Stimulated activated CD8-positive, alpha-beta memory T cell treated with anti-CD3 and anti-CD28 coated beads, Interleukin-7, amount 100 ng/mL, for 48 hours (primary cell): ENCODE results near the gene CPNE4.

Experiments
- DNase-seq, 2 donors: peaks; one replicate each; pipeline ENCODE4 v3.0.0-alpha.2; 2020; ENCODE audit warnings: low read depth in 1 of 2; ENCODE audit errors: extremely low read depth in 1 of 2

The CPNE4 gene

DNA sequence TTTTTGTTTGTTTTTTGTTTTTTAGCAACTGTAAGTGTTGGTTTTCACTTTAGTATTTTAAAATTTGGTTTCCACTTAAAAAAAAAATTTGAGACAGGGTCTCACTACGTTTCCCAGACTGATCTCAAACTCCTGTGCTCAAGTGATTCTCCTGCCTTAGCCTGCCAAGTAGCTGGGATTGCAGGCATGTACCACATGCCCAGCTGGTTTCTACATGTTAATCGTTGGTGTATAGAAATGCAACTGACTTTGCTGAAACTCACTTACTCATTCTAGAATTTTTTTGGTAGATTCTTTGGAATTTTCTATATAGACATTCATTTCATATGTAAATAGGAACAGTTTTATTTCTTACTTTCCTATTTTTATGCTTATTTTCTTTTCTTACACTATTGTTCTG, 287.3 kb downstream of the CPNE4 start:
- no peak for DNase-seq

DNA sequence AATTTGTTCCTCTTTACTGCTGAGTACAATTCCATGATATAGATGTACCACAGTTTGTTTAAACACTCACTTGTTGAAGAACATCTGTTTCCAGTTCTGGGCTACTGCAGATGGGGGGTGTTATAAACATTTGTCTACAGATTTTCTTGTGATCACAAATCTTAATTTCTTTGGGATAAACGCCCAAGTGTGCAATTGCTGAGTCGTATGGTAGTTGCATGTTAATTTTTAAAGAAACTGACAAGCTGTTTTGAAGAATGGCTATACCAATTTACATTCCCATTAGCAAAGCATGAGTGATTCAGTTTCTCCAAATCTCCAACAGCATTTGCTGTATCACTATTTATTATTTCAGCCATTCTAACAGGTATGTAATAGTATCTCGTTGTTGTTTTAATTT, 290.0 kb downstream of the CPNE4 start:
- DNase-seq = no peak

DNA sequence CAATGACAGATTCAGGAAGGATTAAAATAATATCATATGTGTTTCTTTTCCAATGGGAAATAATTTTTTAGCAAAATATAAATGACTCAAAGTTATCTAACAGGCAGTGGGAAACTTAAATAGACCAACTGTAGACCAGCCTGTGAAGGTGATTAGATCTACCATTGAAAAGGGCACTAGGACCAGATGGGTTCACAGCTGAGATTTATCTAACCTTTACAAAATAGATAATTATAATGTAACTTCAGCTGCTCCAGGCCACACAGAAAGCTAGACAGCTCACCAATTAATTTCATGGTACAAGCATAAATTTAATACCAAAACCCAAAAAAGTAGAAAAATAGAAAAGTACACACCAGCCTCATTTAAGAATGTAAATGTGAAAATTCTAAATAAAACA, 291.7 kb downstream of the CPNE4 start:
- no peak for DNase-seq

DNA sequence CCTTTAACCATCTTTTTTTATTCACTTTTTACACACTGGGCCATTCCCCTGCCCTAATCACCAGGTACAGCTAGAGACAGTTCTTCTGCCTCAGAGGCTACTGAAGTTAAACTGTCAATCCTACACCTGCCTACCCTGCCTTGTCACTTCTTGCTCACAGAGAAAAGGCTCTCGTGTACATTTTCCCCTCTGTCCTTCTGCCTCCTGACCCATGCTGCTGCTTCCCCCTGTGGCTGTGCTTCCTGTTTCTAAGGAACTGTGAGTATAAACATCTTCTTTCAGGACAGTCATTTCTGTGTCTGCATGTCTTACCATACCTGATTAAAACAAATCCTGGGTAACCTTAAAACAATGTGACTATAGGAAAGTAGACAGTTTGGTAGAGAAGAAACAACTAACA, 295.6 kb downstream of the CPNE4 start:
- no peak for DNase-seq

DNA sequence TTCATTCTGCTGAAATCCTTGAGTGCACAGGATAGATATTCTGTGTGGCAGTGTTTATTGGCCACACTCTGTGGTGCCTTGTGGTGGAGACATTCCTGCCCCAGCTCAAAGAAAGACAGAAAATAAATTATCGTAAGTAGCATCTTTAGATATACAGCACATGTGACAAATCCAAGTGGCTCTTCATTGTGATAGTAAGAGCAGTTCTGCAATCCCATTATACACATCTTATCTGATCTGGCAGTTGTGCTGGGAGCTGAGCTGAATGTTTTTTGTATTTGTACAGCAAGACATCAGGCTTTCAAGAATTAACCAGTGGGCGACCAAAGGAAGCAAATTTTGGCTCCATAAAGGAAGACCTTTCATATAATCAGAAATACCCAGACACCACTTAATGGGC, 296.7 kb downstream of the CPNE4 start:
- DNase-seq = no peak

- DNase-seq = no peak
These were observed 299.3 kb downstream of the CPNE4 start for GRCh38 chr3:131735544-131735943.

DNA sequence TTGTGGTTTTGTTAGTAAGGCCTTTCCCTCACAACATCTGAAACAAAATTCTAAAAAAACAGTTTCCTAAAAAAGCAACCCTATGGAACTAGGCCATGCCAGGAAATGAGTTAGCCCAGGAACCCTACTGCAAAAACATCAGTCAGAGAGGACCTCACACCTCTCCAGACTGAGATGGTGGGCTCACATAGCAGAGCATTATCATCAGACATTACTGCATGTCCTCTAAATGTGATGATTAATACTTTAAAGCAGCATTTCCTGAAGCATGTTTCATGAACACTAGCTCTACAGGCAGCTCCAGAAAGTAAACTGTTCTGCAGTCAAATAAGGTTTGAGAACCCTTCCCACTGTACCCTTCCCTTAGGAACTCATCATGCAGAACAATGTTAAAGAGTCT, 299.7 kb downstream of the CPNE4 start:
- no peak for DNase-seq

GRCh38 chr3:131733086-131733841, 301.6 kb downstream of the CPNE4 start:
- no peak for DNase-seq

DNA sequence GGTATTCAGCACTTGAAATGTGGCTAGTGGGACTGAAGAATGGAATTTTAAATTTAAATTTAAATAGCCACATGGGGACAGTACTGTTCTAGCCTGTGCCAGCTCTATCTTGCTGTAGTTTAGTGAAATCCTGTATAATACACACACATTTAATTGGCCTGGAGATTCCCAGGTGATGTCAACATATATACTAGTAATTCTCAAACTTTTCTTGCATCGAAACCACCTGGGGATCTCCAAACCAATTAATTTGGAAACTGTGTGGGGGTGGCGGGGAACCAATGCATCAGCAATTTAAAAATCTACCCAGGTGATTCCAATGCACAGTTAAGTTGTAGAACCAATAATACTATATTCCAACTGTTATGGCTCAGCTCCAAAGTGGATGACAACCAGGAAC, 303.1 kb downstream of the CPNE4 start:
- DNase-seq = no peak

- no peak for DNase-seq
These were observed 304.2 kb downstream of the CPNE4 start for GRCh38 chr3:131730581-131730980.

DNA sequence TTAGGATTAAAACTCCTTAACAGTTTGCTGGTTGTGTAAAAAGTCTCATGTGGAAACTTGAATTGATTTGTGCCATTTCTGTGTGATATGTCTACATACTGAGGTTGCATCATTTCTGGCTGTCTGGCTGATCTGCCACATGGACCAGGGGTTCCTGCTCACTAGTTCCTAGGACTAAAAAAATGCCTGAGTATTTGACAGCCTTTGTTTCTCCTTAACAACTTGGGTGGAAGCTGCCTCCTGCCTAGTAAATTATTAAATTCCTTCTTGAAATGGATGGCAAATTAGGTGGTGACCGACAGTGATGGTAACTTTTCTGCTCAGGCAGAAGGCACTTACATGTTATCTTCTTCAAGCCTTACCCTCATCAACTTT, 305.2 kb downstream of the CPNE4 start:
- DNase-seq = no peak

- DNase-seq = no peak
These were observed 305.7 kb downstream of the CPNE4 start for GRCh38 chr3:131728898-131729642.

DNA sequence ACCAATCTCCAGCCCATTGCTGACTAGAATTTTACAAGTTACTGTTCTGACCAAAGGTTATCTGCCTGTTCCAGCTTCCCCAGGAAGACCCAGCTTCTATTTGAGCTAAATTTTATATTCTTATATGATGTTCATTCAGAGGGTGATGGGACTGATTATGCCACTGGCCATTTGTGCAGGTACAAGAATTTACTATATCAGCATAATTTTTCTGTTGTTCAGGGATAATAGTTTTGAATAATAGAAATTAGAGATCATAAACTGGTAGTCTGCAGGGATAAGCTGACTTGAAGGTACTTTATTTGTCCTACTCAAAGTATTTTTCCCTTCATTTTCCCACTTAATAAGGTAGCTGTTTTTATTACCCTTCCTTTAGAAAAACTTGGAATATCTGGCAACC, 309.4 kb downstream of the CPNE4 start:
- no peak for DNase-seq

DNA sequence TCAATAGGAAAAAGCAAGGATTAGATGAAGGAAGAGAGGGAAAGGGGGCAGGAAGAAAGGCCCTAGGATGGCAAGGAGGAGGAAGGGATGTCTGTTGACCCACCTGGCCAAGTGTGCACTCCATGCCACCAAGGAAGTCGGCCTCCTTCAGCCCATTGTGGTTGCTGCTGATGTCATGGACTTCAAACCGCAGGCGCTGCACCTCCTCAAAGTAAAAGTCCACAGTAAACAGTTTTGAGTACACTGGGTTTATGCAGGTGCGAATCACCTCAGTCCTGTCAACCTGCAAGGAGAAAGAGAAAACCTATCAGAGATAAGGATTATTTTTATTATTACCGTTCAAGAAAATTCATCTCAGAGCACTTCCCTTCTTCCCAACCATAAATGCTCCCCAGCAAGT, 311.5 kb downstream of the CPNE4 start:
- DNase-seq = no peak

DNA sequence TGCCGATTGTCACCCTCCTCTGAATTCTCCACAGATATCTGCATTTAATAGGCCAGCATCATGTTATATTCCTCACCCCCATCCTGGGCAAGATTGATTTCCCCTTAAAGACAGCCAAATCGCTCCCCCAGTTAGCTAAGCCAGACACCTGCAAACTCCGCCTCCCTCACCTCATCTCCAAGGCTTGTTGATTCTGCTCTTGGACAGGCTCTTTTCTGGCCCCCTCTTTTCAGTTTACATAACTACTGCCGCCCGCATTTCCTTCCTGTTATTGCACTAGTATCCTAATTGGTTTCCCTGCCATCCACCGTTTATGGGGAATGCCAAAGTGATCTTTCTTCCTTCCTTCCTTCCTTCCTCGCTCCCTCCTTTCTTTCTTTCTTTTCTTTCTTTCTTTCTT, 317.3 kb downstream of the CPNE4 start:
- no peak for DNase-seq

DNA sequence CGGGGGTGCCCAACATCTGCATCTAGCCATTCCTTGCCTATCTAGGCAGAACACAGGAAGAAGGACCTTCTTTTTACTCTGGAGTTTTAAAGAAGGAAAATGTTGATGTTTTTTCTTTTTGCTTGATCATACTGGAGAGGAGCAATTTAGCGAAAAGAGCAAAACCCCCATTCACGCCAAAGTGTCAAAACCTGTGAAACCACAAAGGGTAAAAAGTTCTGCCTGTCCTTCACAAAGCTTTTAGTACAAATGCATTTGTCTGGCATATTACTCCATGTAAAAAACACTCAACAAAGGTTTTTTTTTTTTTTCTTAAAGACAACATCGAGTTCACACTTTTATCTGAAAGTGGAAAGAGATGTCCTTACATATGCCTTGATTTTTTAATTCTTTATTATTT, 317.9 kb downstream of the CPNE4 start:
- no peak for DNase-seq

GRCh38 chr3:131716007-131716406, 318.8 kb downstream of the CPNE4 start:
- no peak for DNase-seq

DNA sequence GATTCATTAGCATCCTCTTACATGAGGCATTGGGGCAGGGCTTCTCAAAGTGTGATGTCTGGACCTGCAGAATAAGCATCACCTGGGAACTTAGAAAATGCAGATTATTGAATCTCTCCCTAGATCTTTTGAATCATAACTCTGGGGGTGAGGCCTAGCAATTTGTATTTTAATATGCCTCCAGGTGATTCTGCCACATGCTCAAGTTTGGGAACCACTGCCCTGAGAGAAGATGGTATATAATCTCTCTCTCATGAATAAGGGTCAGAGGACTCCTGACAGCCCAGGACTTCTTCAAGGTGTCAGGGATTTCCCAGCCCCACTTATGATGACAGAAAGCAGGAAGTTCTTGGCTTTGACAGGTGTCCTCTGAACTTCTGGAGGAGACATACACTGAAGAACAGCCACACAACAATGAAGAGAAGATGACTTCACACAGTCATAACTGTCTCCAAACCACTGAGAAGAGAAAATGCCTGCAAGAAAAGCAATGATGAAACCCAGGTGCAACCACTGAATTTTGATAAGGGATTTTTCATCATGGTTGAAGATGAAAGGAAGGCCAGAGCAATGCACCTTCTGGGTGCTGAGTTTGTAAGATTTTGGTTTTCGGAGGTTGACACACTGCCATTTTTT, 320.1 kb downstream of the CPNE4 start:
- no peak for DNase-seq

GRCh38 chr3:131713416-131714123, 321.2 kb downstream of the CPNE4 start:
- no peak for DNase-seq

DNA sequence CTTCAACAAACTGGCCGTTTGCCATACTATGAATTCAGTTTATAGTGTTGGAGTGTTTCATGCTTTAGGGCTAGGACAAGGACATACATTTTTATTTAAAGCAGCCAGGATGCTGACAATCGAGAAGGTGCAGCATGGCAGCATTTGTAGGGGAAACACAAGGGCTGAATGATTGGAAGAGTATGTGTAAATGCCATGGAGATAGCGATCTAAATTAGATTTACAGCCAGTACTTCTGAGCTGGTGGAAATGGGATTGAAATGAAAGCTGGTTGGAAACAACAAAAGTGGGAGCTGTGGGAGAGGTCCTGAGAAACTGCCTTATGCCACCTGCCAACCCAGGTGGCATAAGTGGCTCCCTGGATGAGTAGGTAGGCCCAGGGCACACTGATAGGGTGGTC, 322.2 kb downstream of the CPNE4 start:
- DNase-seq = no peak

DNA sequence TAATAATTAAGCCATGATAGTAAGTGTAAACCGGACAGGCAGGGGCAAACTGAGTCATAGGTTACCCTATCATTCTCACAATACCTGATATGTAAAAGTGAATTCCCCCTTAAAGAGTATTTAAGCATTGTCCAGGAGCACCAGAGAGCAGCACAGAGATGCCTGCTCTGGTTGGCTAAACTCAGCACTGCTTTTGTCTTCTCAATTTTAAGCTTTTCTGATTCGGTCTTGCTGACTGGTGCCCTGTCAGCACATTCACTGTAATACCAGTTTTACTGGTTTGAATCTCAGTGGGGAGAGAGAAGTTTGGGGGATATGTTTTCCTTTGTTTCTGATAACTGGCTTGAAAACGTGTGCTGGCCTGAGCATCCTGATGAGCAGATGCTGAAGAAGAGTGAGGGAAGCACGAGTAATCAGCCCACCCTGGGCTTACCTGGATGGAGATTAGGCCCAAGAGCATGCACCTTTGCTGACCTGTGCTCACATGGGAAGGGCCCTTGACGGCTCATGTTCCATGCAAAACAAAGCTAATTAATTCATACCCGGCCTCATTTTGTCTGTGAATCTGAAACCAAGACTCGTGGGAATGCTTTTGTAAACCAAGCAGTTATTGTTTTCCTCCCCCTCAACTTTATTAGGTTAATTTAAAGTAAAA, 323.6 kb downstream of the CPNE4 start:
- DNase-seq = no peak
